DMS 273 (cell line): ENCODE data around the gene HSD3B2.

ENCODE experiments used
- DNase-seq: peaks from one replicate; lab custom pipeline; 2025; ENCODE audit not compliant: unreplicated experiment; lab: John Stamatoyannopoulos, UW

The HSD3B2 gene

GRCh38 chr1:119452091-119452490 is 37.1 kb downstream of the HSD3B2 start:
- DNase-seq: no peak

- no peak for DNase-seq
Measured at GRCh38 chr1:119453021-119453420, 38.1 kb downstream of the HSD3B2 start.

- no peak for DNase-seq
Measured at GRCh38 chr1:119462964-119463363, 48.0 kb downstream of the HSD3B2 start.

- DNase-seq: no peak
Measured at GRCh38 chr1:119463569-119463968, 48.6 kb downstream of the HSD3B2 start.

GRCh38 chr1:119466445-119466844 is 51.5 kb downstream of the HSD3B2 start:
- DNase-seq: no peak

- DNase-seq: no peak
Measured at GRCh38 chr1:119467219-119467618, 52.3 kb downstream of the HSD3B2 start.

GRCh38 chr1:119467857-119468668 is 53.1 kb downstream of the HSD3B2 start:
- DNase-seq: no peak

GRCh38 chr1:119469741-119470140 is 54.8 kb downstream of the HSD3B2 start:
- no peak for DNase-seq

GRCh38 chr1:119470377-119470776 is 55.4 kb downstream of the HSD3B2 start:
- DNase-seq: no peak

- no peak for DNase-seq
Measured at GRCh38 chr1:119470958-119471357, 56.0 kb downstream of the HSD3B2 start.

GRCh38 chr1:119471566-119471965 is 56.6 kb downstream of the HSD3B2 start:
- DNase-seq: no peak

- no peak for DNase-seq
Measured at GRCh38 chr1:119472080-119472818, 57.3 kb downstream of the HSD3B2 start.
